ENCODE results near the gene SLC27A2.

SLC27A2 gene

DNA sequence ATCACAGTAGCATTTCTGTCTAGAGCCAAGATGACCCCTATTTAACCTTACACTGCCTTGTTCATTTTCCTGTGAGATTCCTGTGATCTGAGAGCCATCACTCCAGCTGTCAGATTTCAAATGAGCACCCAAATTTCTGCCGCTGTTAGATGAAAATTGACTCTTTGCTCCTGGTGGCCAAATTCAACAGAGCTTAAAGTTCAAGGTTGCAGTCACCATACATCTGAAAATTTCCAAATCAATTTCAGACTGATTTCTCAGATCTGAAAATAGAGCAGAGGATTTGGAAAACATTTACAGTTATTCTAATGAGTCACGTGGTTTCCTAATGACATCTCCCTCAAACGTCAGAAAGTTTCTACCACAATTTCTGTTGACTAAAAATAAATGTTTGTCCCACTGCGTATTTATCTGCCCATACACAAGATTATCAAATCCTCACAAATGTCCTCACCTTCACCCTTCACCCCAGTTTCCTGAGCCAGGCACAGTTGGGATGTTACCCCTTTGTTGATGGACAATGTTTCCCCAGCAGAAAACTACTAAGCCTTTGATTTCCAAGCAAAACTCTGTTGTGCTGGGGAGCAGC is 67.1 kb downstream of the SLC27A2 start:
- no peak for DNase-seq (ENCODE audit: low read depth, low spot score)
- Histone ChIP-seq H3K27me3 (ENCODE audit: insufficient read depth, insufficient read length) (no peaks in the 10 kb centered on the region), H3K4me1 (ENCODE audit: insufficient read depth, insufficient read length) (no peaks in the 10 kb centered on the region), H3K9ac (ENCODE audit: insufficient read length, low read depth) (no peak overlapping the region), H3K36me3 (ENCODE audit: insufficient read depth, insufficient read length, low read length) (no peaks in the 10 kb centered on the region), H3K9me3 (ENCODE audit: insufficient read depth, low read length) (no peaks in the 10 kb centered on the region), H3K4me3 (ENCODE audit: insufficient read length, low read depth) (no peak overlapping the region)
- TF ChIP-seq ZNF274 (IDR thresholded peaks at IDR 0.05; ENCODE audit: low read depth, low read length): no peak
- no peak for TF ChIP-seq SUZ12 (IDR thresholded peaks at IDR 0.05; ENCODE audit: extremely low read depth, insufficient read depth, insufficient read length)
- TF ChIP-seq YY1 (IDR thresholded peaks at IDR 0.05; ENCODE audit: insufficient read depth, insufficient read length): no peak

DNA sequence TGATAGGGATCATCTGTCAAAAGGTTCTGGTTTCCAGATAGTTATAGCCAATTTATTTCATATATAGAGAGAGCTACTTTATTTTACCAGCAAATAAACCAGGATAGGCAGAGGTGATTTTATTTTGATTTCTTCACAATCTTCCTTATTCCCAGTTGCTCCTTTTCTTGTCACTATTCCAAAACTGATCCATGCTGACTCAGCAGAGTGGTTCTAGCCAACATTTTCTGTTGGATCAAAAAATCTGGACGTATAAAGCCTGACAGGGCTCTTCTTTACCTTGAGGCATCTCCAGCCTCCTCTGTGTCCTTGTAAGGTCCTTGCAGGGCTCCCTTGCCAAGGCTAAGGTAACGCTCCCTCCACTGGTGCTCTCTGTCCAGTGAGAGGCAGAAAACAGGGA is 67.7 kb downstream of the SLC27A2 start:
- H3K4me3 ChIP-seq (ENCODE audit: insufficient read length, low read depth): no peak overlapping the region

DNA sequence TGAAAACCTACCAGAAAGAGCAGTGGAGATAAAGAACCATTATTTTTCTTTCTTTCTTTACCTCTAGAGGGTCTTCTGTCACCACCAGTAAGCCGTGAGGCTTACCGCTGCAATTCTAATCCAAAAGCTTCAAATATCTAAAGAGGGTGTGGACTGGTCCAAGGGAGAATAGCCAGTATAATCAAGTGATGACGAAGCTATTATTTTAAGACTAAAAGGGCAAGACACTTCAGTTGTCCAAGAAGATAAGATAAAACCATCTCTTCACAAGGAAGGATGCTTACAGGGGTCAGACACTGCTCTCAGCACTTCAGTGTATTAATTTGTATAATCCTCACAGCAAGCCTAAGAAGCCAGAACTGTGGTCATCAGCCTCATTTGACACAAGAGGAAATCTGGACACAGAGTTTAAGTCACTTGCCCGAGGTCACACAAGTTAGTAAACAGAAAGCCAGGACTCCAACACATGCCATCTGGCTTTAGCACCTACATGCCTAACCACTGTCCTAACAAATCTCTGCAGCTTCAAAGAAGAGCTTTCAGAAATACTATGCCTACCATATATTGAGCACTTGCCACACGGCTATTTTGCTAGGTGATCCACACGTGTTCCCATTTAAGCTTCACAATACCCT is 68.9 kb downstream of the SLC27A2 start:
- Histone ChIP-seq H3K4me1 (ENCODE audit: insufficient read depth, insufficient read length) (no peaks in the 10 kb centered on the region), H3K4me3 (ENCODE audit: insufficient read length, low read depth) (no peak overlapping the region), H3K9me3 (ENCODE audit: insufficient read depth, low read length) (no peaks in the 10 kb centered on the region), H3K36me3 (ENCODE audit: insufficient read depth, insufficient read length, low read length) (no peaks in the 10 kb centered on the region), H3K27me3 (ENCODE audit: insufficient read depth, insufficient read length) (no peaks in the 10 kb centered on the region), H3K9ac (ENCODE audit: insufficient read length, low read depth) (no peak overlapping the region)
- TF ChIP-seq SUZ12 (IDR thresholded peaks at IDR 0.05; ENCODE audit: extremely low read depth, insufficient read depth, insufficient read length): no peak
- no peak for TF ChIP-seq YY1 (IDR thresholded peaks at IDR 0.05; ENCODE audit: insufficient read depth, insufficient read length)
- no peak for TF ChIP-seq ZNF274 (IDR thresholded peaks at IDR 0.05; ENCODE audit: low read depth, low read length)
- DNase-seq (ENCODE audit: low read depth, low spot score): no peak

More for the DNA sequence above, 67.7 kb downstream of the SLC27A2 start:
- Histone ChIP-seq H3K4me1 (ENCODE audit: insufficient read depth, insufficient read length) (no peaks in the 10 kb centered on the region), H3K9me3 (ENCODE audit: insufficient read depth, low read length) (no peaks in the 10 kb centered on the region), H3K36me3 (ENCODE audit: insufficient read depth, insufficient read length, low read length) (no peaks in the 10 kb centered on the region), H3K27me3 (ENCODE audit: insufficient read depth, insufficient read length) (no peaks in the 10 kb centered on the region), H3K9ac (ENCODE audit: insufficient read length, low read depth) (no peak overlapping the region)
- TF ChIP-seq SUZ12 (IDR thresholded peaks at IDR 0.05; ENCODE audit: extremely low read depth, insufficient read depth, insufficient read length) (no peak), ZNF274 (IDR thresholded peaks at IDR 0.05; ENCODE audit: low read depth, low read length) (no peak), YY1 (IDR thresholded peaks at IDR 0.05; ENCODE audit: insufficient read depth, insufficient read length) (no peak)
- no peak for DNase-seq (ENCODE audit: low read depth, low spot score)

DNA sequence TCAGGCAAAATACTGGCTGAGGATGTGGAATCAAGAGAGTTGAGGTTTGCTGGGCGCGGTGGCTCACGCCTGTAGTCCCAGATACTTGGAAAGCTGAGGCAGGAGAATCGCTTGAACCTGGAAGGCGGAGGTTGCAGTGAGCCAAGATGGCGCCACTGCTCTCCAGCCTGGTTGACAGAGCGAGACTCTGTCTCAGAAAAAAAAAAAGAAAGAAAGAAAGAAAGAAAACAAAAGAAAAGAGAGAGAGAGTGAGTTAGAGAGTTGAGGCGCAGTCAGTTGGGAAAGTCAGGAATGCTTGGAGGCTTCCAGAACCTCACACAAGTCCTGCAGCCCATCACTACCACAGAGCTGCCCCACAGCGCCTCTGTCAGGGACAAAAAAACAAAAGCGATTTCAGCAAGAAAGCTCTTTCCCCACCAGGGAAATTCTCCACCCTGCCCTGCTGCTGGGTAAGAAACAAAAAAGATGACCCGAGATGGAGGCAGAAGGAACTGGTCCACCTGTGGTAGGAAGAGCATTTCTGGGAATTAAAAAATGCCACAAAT is 69.7 kb downstream of the SLC27A2 start:
- H3K9ac ChIP-seq (ENCODE audit: insufficient read length, low read depth): no peak overlapping the region
- H3K9me3 ChIP-seq (ENCODE audit: insufficient read depth, low read length): no peaks in the 10 kb centered on the region
- no peak for DNase-seq (ENCODE audit: low read depth, low spot score)
- no peak overlapping the region for H3K4me3 ChIP-seq (ENCODE audit: insufficient read length, low read depth)
- no peaks in the 10 kb centered on the region for H3K36me3 ChIP-seq (ENCODE audit: insufficient read depth, insufficient read length, low read length)
- no peaks in the 10 kb centered on the region for H3K27me3 ChIP-seq (ENCODE audit: insufficient read depth, insufficient read length)
- no peaks in the 10 kb centered on the region for H3K4me1 ChIP-seq (ENCODE audit: insufficient read depth, insufficient read length)
- no peak for TF ChIP-seq ZNF274 (IDR thresholded peaks at IDR 0.05; ENCODE audit: low read depth, low read length)
- TF ChIP-seq SUZ12 (IDR thresholded peaks at IDR 0.05; ENCODE audit: extremely low read depth, insufficient read depth, insufficient read length): no peak
- no peak for TF ChIP-seq YY1 (IDR thresholded peaks at IDR 0.05; ENCODE audit: insufficient read depth, insufficient read length)

DNA sequence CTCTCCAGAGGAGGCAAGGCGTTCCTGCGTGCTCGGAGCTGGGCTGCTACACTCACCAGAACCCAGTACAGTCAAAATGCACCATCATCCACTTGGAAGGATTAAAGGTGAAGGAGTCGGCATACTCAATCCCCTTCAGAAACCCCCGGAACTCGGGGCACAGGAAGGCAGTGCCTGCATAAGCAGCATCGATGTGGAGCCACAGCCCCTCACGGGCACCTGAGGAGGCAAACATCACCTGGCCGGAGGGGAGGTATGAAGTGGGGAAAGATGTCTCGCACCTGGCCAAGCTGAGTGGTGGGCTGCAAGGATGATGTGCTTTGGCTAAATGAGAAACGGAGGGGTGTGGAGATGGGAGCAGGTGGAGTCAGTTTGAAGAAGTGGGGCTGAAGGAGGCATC is 70.6 kb downstream of the SLC27A2 start:
- no peaks in the 10 kb centered on the region for H3K9me3 ChIP-seq (ENCODE audit: insufficient read depth, low read length)
- TF ChIP-seq ZNF274 (IDR thresholded peaks at IDR 0.05; ENCODE audit: low read depth, low read length) (no peak), SUZ12 (IDR thresholded peaks at IDR 0.05; ENCODE audit: extremely low read depth, insufficient read depth, insufficient read length) (no peak), YY1 (IDR thresholded peaks at IDR 0.05; ENCODE audit: insufficient read depth, insufficient read length) (no peak)
- H3K4me1 ChIP-seq (ENCODE audit: insufficient read depth, insufficient read length): no peaks in the 10 kb centered on the region
- H3K36me3 ChIP-seq (ENCODE audit: insufficient read depth, insufficient read length, low read length): no peaks in the 10 kb centered on the region
- H3K27me3 ChIP-seq (ENCODE audit: insufficient read depth, insufficient read length): no peaks in the 10 kb centered on the region
- DNase-seq (ENCODE audit: low read depth, low spot score): no peak
- no peak overlapping the region for H3K9ac ChIP-seq (ENCODE audit: insufficient read length, low read depth)
- H3K4me3 ChIP-seq (ENCODE audit: insufficient read length, low read depth): no peak overlapping the region

DNA sequence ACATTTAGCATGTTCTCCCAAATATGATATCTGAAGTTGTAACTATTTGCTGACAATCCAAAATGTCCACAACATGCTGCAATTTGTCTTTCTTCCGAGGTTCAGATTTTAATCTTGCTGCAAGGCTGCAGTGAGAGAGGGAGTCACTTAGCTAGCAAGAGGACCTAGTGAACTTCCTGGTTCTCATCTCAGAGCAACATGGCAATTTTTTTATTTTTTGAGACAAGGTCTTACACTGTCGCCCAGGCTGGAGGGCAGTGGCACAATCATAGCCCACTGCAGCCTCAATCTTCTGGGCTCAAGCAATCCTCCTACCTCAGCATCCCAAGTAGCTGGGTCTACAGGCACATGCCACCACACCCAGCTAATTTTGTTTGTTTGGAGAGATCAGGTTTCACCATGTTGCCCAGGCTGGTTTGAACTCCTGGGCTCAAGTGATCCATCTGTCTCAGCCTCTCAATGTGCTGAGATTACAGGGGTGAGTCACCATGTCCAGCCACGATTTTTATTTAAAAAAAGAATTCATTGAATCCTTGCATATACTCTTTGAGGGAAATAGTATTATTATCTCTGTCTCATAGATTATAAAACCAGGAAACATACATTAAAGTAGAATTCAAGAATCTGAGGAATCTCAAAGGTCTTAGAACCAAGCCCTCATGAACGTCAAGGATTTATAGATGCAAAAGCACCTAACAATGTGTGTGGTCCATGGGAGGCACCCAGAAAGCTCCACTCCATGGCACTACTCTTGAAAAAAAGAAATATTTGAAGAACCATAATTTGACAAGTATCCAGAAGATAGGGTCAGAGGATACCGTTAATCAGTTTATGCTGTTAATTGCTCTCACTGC is 74.4 kb downstream of the SLC27A2 start:
- Histone ChIP-seq H3K27me3 (ENCODE audit: insufficient read depth, insufficient read length) (no peaks in the 10 kb centered on the region), H3K9me3 (ENCODE audit: insufficient read depth, low read length) (no peaks in the 10 kb centered on the region), H3K9ac (ENCODE audit: insufficient read length, low read depth) (no peak overlapping the region), H3K4me3 (ENCODE audit: insufficient read length, low read depth) (no peak overlapping the region), H3K36me3 (ENCODE audit: insufficient read depth, insufficient read length, low read length) (no peaks in the 10 kb centered on the region), H3K4me1 (ENCODE audit: insufficient read depth, insufficient read length) (no peaks in the 10 kb centered on the region)
- no peak for DNase-seq (ENCODE audit: low read depth, low spot score)
- TF ChIP-seq YY1 (IDR thresholded peaks at IDR 0.05; ENCODE audit: insufficient read depth, insufficient read length) (no peak), SUZ12 (IDR thresholded peaks at IDR 0.05; ENCODE audit: extremely low read depth, insufficient read depth, insufficient read length) (no peak), ZNF274 (IDR thresholded peaks at IDR 0.05; ENCODE audit: low read depth, low read length) (no peak)

DNA sequence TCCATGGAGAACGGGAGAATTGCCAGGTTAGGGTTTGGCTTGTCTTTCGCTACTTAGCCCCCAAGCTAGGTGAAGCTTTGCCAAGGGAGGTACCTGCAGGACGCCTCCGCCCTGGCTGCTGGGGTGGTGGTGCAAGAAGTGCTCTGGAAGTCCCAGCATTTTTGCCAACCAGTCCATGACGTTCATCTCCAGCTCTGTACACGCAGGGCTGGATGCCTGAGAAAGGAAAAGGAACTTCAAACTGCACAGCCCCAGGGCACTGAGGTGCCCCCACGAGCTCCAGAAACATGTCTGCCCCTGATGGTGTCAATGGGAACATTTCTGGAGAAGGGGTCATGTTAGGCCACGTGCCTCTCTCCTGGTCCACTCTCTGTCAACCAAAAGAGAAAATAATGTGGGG is 75.3 kb downstream of the SLC27A2 start:
- no peak for DNase-seq (ENCODE audit: low read depth, low spot score)
- no peak overlapping the region for H3K9ac ChIP-seq (ENCODE audit: insufficient read length, low read depth)
- no peaks in the 10 kb centered on the region for H3K9me3 ChIP-seq (ENCODE audit: insufficient read depth, low read length)
- H3K4me3 ChIP-seq (ENCODE audit: insufficient read length, low read depth): no peak overlapping the region
- TF ChIP-seq YY1 (IDR thresholded peaks at IDR 0.05; ENCODE audit: insufficient read depth, insufficient read length): no peak
- no peak for TF ChIP-seq ZNF274 (IDR thresholded peaks at IDR 0.05; ENCODE audit: low read depth, low read length)
- TF ChIP-seq SUZ12 (IDR thresholded peaks at IDR 0.05; ENCODE audit: extremely low read depth, insufficient read depth, insufficient read length): no peak
- no peaks in the 10 kb centered on the region for H3K4me1 ChIP-seq (ENCODE audit: insufficient read depth, insufficient read length)
- H3K27me3 ChIP-seq (ENCODE audit: insufficient read depth, insufficient read length): no peaks in the 10 kb centered on the region
- no peaks in the 10 kb centered on the region for H3K36me3 ChIP-seq (ENCODE audit: insufficient read depth, insufficient read length, low read length)
